ENCODE results near the gene ANXA6.

Gene ANXA6

DNA sequence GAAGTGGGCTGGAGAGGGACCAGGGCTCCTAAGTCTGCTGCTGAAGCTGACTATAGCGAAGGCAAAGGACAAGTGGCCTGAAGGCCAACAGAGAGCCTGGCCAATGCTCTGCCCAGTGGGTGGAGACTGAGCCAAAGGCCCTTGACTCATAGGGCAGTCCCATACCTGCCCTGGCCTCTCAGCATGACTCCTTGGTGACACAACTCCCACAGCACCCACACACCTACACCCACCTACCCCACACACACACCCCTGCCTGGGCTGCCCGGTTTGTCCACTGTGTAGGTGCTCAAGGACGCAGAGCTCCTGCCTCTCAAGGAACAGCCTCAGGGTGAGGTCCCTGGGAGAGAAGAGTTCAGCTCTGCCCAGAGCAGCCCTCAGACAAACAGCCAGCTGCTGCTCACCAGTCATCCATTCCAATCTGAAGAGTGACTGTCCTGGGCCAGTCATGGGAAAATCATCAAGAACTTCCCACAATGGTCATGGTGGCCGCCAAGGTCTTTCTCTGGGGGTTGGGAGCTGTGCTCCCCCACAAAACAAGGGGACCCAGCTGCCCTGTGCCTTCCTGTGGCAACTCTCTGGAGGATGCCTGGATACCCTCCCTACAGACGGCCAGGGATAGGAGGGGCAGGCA, 81.8 kb downstream of the ANXA6 start:
- H3K4me1 ChIP-seq (ENCODE audit: low read depth, poor library complexity, severe bottlenecking): peaks cover 21% of the 10 kb centered on the region

DNA sequence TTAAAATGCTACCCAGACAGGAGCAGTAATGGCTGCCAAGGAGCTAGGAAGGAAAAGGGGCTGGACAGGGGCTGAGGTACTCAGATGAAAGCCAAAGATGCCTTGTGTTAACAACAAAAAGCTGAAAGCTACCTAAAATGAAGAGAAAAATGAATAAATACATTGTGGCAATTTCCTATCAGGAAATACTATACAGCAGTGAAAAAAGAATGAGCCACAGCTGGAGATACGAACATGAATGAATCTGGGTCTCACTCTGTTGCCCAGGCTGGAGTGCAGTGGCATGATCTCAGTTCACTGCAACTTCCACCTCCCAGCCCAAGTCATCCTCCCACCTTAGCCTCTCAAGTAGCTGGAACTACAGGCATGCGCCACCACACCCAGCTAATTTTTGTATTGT, 83.0 kb downstream of the ANXA6 start:
- Histone ChIP-seq H3K9ac (no peak overlapping the region), H4K20me1 (ENCODE audit: insufficient read depth) (no peaks in the 10 kb centered on the region), H3K27ac (no peak overlapping the region), H3K27me3 (ENCODE audit: insufficient read depth, low read depth) (no peaks in the 10 kb centered on the region), H3K79me2 (ENCODE audit: insufficient read depth, low read depth) (peaks cover 89% of the 10 kb centered on the region), H3K36me3 (ENCODE audit: insufficient read depth) (no peaks in the 10 kb centered on the region), H3K4me3 (IDR thresholded peaks at IDR 0.05; ENCODE audit: insufficient read depth, low read depth, low read length) (no peak overlapping the region), H3K4me1 (ENCODE audit: low read depth, poor library complexity, severe bottlenecking) (peaks cover 31% of the 10 kb centered on the region), H3K4me2 (no peak overlapping the region), H2AFZ (ENCODE audit: low read depth) (no peak overlapping the region)
- TF ChIP-seq, protein P1, sequence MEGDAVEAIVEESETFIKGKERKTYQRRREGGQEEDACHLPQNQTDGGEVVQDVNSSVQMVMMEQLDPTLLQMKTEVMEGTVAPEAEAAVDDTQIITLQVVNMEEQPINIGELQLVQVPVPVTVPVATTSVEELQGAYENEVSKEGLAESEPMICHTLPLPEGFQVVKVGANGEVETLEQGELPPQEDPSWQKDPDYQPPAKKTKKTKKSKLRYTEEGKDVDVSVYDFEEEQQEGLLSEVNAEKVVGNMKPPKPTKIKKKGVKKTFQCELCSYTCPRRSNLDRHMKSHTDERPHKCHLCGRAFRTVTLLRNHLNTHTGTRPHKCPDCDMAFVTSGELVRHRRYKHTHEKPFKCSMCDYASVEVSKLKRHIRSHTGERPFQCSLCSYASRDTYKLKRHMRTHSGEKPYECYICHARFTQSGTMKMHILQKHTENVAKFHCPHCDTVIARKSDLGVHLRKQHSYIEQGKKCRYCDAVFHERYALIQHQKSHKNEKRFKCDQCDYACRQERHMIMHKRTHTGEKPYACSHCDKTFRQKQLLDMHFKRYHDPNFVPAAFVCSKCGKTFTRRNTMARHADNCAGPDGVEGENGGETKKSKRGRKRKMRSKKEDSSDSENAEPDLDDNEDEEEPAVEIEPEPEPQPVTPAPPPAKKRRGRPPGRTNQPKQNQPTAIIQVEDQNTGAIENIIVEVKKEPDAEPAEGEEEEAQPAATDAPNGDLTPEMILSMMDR (conservative IDR thresholded peaks at IDR 0.05; ENCODE audit: low read depth, low read length): no peak

More for the DNA sequence above, 81.8 kb downstream of the ANXA6 start:
- Histone ChIP-seq H3K27ac (no peak overlapping the region), H3K27me3 (ENCODE audit: insufficient read depth, low read depth) (no peaks in the 10 kb centered on the region), H3K4me2 (no peak overlapping the region), H2AFZ (ENCODE audit: low read depth) (no peak overlapping the region), H4K20me1 (ENCODE audit: insufficient read depth) (no peaks in the 10 kb centered on the region), H3K79me2 (ENCODE audit: insufficient read depth, low read depth) (peaks cover 90% of the 10 kb centered on the region), H3K9ac (no peak overlapping the region), H3K4me3 (IDR thresholded peaks at IDR 0.05; ENCODE audit: insufficient read depth, low read depth, low read length) (no peak overlapping the region), H3K36me3 (ENCODE audit: insufficient read depth) (no peaks in the 10 kb centered on the region)
- TF ChIP-seq, protein P1 (conservative IDR thresholded peaks at IDR 0.05; ENCODE audit: low read depth, low read length): no peak

GRCh38 chr5:151073280-151073679, 84.3 kb downstream of the ANXA6 start:
- peaks cover 81% of the 10 kb centered on the region for H3K79me2 ChIP-seq (ENCODE audit: insufficient read depth, low read depth)
- H3K4me2 ChIP-seq: no peak overlapping the region

GRCh38 chr5:151072630-151073025, 85.0 kb downstream of the ANXA6 start:
- Histone ChIP-seq H3K9ac (no peak overlapping the region), H3K4me3 (IDR thresholded peaks at IDR 0.05; ENCODE audit: insufficient read depth, low read depth, low read length) (no peak overlapping the region), H3K36me3 (ENCODE audit: insufficient read depth) (no peaks in the 10 kb centered on the region), H3K79me2 (ENCODE audit: insufficient read depth, low read depth) (peaks cover 81% of the 10 kb centered on the region), H3K27me3 (ENCODE audit: insufficient read depth, low read depth) (no peaks in the 10 kb centered on the region), H2AFZ (ENCODE audit: low read depth) (no peak overlapping the region), H3K4me1 (ENCODE audit: low read depth, poor library complexity, severe bottlenecking) (peaks cover 44% of the 10 kb centered on the region), H4K20me1 (ENCODE audit: insufficient read depth) (no peaks in the 10 kb centered on the region), H3K27ac (no peak overlapping the region), H3K4me2 (no peak overlapping the region)
- TF ChIP-seq, protein P1 (conservative IDR thresholded peaks at IDR 0.05; ENCODE audit: low read depth, low read length): no peak

More at GRCh38 chr5:151073280-151073679, 84.3 kb downstream of the ANXA6 start:
- peaks cover 38% of the 10 kb centered on the region for H3K4me1 ChIP-seq (ENCODE audit: low read depth, poor library complexity, severe bottlenecking)
- no peak overlapping the region for H3K9ac ChIP-seq
- TF ChIP-seq, protein P1 (conservative IDR thresholded peaks at IDR 0.05; ENCODE audit: low read depth, low read length): no peak
- H3K4me3 ChIP-seq (IDR thresholded peaks at IDR 0.05; ENCODE audit: insufficient read depth, low read depth, low read length): no peak overlapping the region
- H4K20me1 ChIP-seq (ENCODE audit: insufficient read depth): no peaks in the 10 kb centered on the region
- H3K27ac ChIP-seq: no peak overlapping the region
- H3K36me3 ChIP-seq (ENCODE audit: insufficient read depth): no peaks in the 10 kb centered on the region
- H2AFZ ChIP-seq (ENCODE audit: low read depth): no peak overlapping the region
- H3K27me3 ChIP-seq (ENCODE audit: insufficient read depth, low read depth): no peaks in the 10 kb centered on the region
